Body of pancreas (tissue), 4 donors: ENCODE data around the gene TPRX1.

Experiments used
- CTCF ChIP-seq, 7 experiments: fragments of 450-650 bp in 4 of 7; fragments of 200-600 bp in 3 of 7; sonication (generic) in 3 of 7; IDR thresholded peaks; one replicate each; pipeline ENCODE4 v1.5.1; 2016 to 2019; ENCODE audit warnings: antibody characterized with exemption in 7 of 7
- POLR2A ChIP-seq, 3 donors: fragments of 450-650 bp; IDR thresholded peaks; one replicate each; pipeline ENCODE4 v1.6.1; 2016; ENCODE audit warnings: antibody characterized with exemption in 3 of 3, mild to moderate bottlenecking in 2 of 3

GRCh38 chr19:47801270-47801669 is 3.1 kb downstream of the TPRX1 start:
- TF ChIP-seq CTCF (IDR thresholded peaks at IDR 0.05) (no peak), POLR2A (IDR thresholded peaks at IDR 0.05) (no peak)
